Activated T-cell treated with anti-CD3 and anti-CD28 coated beads for 48 hours (primary cell): ENCODE results near the gene SH3TC1.

Experiments
- DNase-seq: peaks from one replicate; pipeline ENCODE4 v3.0.0-alpha.2; 2020; ENCODE audit warnings: low read depth

Gene SH3TC1

DNA sequence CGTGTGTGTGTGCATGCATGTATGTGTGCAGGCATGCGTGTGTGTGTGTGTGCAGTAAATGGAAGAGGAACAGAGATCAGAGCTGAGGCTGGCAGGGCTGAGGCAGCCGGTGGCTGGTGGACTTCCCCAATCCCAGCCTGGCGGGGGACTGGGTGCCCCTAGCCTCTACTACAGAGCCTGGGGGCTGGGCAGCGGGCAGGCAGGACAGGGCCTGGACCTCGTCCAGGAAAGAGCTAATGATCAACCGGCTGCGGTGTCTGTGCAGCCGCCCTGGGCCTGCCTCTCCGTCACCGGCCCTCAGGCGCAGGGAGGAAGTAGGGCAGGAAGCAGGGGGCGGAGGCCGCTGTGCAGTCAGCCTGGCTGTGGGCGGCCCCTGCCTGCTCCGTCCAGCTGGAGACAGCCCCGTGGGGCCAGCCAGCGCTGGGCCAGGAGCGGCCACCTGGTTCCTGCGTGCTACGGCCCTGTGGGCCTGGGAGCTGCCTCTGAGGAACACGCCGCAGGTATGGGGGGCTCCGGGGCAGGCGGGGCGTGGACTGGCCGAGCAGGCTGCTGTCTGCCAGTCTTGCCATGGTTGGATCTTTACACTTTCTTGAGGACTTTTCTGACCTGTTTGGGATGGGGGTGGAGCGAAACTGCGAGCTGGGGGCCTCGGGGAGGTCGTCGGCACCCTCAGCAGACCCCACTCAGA is at the start of gene SH3TC1:
Gene SH3TC1 (plus strand): TSS at position 385 of the 688 bp plus-strand sequence. CDS start 5,905 bp downstream, outside the sequence.
- peak; percentile 57 for DNase-seq

DNA sequence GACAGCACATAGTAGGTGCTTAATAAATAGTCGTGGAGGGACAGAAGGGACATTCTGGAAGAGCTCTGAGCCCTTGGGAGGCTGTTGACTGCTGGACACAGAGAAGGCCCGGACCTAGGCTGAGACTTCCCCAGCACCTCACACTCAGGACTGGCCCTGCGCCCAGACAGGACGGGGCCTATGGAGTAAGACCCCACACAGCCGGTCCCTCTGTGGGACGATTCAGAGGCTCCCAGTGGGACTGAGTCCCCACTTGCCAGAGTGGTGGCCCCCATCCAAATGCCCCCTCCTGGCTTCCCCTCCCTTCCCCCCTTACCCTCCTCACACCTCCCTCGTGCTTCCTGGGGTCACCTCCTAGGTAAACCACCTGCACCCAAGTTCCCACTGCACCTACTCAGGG is 49.4 kb upstream of the SH3TC1 start:
- DNase-seq: no peak

DNA sequence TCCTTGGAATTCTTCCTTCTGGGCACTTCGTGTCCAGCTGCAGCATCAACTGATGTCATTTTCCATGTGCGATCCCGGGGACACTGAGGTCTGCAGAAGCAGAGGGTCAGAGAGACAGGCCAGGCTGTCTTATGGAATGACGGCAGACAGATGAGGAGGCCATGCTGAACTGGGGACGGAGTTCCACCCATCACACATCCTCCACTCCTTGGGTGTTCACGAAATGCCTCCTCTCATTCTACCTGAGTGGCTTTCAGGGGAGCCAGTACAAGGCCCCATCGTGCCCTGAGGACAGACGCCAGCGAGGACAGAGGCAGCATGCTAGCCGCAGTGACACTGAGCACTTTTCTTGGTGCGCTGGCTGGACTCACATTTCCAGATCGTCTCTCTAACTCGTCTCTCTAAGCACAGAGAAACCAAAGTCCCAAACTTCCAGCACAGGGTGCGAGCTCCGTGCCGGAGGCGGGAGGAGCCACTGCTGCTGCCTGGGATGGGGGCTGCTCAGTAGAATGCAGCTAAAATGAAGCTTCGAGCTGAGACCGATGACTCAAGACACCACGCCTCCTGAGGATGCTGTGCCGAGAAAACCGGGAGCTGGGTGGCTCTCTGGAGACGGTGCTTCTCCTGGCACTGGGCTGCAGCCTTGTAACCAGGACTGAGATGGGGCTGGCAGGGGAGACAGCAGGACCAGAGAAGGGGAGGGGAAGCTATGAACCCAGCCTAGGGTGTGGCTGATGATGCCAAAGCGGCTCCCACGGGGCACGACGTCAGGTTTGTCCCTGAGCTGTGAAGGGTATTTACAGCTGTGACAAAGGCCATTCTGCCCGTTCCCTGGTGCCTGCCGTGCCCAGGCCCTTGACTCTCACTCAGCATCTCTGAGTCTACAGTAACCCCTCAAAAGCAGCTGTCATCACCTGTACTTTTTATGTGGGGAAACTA is 48.7 kb upstream of the SH3TC1 start:
- DNase-seq: no peak

DNA sequence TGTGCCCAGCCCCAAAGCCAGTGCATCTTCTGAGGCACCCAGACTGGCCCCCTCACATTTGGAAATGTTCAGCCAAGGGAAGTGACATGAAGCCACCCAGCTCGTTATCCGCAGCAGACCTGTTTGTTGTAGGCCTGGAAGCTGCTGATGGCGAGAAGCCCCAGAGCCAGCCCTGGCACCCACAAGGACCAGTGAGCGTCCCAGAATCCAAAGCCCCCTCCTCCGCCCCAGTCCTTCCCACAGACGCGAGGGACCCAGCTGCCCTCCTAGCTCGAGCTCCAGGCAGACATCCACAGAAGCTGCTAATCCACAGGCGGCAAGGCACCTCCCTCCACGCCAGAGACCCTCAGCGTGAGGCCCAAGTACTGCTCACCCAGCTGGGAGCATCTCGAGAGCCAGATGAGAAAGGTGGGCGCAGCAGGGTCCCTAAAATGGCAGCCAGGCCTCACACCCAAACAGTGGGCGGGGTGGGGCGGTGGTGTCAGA is 47.9 kb upstream of the SH3TC1 start:
- DNase-seq: no peak

DNA sequence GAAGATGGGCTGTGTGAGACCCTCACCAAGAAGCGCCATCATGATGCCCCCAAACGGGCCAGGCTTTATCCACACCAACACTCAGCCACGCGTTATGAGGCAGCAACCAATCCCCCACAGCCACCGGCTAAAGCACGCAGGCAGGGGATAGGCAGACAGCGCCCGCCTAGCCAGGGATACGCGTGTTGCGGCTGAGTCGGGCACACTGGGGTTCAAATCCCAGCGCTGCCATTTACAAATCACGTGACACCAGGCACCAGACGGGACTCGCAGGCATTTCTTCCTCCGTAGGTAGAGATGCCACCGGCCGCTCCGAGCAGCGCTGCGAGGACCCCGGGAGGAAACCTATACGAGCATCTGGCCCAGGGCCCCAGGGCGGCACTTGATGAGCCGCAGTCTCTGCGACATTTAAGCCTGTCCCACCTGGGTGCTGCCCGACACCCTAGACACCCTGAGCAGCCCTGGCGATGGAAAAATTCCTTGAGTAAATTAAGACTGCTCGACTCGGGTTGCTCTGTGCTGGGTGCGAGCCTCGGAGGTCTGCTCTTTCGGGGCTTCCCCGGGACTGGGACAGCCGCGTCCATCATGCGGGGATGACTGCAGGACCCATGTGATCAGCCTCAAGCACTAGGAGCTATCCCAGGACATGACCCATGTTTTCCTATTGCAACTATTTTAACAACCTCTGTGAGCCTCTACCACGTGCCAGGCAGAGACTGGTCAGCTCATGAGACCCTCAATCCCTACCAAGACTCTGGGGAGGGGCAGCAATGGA is 46.8 kb upstream of the SH3TC1 start:
- DNase-seq: no peak

DNA sequence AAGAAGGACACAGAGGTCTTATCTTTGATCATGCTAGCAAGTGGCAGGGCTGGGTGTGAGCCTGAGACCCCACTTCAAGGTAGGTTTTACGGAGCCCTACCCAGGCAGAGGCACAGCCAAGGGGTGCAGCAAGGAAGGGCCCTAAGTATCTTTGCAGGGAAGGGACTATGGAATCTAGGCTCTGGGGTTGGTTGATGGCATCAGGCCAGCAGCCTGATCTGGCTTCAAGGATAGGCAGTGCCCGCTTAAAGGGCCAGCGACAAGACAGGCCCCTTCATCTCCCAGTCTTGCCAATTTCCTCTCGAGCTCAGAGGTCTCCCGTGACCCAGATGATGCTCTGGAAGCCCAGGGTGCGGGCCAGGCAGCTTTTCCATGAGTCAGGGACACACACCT is 46.2 kb upstream of the SH3TC1 start:
- DNase-seq: no peak

DNA sequence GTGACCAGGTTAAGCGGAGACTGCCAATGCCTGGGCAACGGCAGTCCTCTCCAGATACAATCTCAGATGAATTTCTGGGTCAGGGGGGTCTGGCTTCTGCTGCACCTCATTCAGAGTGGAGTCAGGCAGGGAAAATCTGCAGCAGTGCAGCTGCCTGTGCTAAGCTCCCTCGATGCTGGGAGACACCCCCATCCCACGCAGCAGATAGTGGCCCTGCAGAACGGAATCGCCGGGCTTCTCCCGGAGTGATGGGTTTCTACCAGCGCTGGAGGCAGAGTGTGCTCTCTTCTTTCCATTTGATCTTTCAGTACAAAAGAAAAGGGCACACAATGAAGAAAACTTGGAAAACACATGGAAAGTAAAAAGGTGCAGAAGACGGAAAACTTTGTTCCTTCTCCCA is 45.6 kb upstream of the SH3TC1 start:
- no peak for DNase-seq

DNA sequence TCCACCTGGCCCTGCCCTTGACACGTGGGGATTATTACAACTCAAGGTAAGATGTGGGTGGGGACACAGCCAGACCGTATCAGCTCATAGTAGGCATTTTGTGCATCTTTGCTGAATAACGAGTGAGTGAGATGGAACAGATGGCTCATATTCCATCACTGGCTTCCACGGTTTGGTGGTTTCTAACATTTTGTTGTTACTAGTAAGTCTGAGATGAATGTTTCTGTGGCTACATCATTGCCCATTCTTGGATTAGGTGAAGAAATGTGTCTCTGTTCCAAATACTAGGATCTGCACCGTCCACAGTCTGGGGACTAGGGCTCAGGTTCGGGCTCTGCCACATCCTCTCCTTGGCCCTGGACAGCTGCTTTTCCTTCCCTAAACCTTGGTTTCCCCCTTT is 44.0 kb upstream of the SH3TC1 start:
- DNase-seq: no peak

DNA sequence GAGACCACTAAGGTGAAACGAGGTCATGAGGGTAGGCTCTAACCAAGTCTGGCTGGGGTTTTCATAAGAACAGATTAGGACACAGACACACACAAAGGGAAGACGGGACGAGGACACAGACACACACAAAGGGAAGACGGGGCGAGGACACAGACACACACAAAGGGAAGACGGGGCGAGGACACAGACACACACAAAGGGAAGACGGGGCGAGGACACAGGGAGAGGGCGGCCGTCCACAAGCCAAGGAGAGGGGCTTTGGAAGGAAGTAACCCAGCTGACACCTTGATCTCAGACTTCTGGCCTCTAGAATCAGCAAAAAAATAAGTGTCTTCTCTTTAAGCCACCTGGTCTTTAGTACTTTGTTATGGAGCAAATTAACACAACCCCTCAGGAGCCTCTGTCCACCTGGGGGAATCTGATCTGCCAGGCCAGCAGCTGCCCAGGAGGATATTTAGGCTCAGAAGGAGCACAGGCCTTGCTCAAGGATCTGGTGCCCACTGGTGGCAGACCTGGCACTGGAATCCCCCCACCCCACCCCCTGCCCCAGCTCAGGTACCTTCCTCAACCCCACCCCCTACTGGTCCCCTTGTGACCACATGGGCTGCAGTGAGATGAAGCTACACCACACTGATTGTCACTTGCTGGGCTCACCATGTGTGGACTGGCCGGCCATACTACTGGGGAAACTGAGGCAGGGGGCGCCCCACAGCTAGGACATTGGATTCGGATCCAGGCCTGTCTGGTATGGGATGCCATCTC is 43.2 kb upstream of the SH3TC1 start:
- no peak for DNase-seq

DNA sequence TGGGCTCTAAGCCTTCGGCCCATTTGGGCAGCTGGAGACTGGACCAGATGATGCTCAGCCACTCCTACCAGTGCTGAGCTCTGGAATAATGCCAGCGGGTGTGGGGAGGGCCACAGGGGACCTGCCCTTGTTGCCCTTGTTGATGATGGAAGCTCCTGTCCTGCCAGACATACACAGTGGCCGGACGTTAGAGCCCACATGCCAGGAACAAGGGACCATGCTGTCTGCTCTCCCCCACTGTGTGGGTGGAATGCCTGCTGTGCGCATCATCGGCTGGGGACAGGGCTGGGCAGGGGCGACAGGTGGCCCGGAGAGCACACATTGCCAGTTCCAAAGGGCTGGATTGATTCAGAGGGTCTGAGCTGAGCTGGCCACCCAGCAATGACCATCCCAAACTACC is 42.5 kb upstream of the SH3TC1 start:
- no peak for DNase-seq

DNA sequence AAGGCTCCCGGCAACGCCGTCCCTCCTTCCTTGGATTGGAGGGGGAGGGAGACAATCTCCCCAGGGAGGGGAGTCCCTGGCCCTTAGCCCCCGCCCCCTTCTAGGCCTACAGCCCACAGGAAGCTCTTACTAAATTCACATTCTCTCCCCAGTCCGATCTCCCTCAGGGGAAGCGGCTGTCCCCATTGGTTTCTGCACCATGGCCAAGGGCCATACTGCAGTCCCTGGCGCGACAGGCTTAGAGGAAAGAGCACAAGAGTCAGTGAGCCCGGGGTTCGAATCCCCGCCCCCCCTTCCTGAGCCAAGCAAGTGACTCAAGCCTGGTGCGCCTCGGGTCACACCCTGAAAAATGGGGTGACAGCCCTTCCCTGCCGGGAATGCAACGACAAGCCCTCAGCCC is 41.6 kb upstream of the SH3TC1 start:
- no peak for DNase-seq

DNA sequence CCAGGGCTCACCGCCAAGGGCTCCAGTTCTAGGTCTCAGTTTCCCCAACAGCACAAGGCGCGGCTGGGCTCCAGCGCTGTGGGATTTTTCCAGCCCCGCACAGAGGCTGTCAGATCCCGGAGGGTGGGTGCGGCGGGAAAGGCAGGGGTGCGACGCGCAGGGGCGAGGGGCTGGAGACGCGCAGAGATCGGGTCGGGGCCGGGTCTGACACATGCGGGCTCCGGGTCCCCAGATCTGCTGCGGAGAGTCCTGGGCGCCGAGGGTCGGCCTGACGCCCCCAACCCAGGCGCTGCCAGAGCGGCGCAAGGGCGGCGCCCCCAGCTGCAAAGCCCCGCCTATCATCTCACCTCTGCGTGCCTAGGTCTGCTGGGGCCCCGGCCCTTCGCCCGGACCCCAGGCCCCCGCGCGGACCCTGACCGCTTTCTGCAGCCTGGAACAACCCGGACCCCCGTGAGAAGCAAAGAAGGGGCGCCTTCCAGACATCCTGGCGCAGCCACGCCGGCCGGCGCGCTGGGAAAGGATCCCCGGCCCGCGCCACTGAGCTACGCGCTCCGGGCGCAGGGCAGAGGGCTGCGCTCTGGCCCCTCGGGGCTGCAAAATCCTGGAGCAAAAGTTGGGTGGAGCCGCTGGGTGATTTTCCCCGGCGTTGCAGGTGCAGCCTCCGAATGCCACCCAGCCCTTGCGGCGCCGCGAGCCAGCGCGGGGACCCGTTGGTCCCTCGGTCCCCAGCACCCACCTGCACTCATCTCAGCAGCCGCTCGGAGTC is 41.0 kb upstream of the SH3TC1 start:
- no peak for DNase-seq

DNA sequence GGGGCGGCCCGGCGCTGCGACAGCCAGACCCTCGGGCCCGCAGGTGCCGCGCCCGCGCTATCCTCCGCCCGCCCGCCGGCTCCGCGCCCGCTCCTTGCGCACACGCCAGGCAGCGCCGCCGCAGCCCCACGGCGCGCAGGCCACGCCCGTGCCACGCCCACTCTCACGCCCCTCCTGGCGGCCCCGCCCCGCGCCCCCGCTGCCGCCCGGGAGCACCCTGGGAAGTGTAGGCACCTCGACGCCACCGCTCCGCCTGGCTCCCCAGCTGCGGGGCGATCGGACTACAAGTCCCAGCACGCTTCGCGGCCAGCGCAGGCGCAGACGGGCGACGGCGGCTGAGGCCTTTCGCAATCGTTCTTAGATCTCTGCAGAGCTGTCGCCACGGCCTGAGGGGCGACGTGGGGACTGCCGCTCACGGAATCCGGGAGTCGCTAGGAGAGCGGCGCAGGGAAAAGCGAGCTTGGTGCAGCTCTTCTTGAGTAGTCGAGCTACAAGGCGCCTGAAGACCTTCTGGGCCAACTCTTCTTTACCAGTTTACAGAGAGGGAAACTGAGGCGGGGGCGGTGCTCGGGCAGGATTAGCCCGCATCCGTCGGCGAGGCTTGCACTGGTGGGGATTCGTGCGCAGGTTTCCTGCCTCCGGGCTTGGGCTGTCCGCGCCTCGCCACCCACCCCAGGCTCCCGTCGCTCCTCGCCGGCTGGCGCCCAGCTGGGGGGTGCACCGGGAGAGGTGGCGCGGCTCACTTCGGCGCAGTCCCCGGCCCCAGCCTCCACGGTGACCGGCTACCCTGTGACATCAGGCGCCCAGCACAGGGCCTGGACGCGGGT is 40.2 kb upstream of the SH3TC1 start, which contains the start of gene ABLIM2:
Gene ABLIM2 (minus strand): TSS at position 104 of the 827 bp plus-strand sequence. CDS start 124 bp downstream, outside the sequence.
- DNase-seq: peak; percentile 99

DNA sequence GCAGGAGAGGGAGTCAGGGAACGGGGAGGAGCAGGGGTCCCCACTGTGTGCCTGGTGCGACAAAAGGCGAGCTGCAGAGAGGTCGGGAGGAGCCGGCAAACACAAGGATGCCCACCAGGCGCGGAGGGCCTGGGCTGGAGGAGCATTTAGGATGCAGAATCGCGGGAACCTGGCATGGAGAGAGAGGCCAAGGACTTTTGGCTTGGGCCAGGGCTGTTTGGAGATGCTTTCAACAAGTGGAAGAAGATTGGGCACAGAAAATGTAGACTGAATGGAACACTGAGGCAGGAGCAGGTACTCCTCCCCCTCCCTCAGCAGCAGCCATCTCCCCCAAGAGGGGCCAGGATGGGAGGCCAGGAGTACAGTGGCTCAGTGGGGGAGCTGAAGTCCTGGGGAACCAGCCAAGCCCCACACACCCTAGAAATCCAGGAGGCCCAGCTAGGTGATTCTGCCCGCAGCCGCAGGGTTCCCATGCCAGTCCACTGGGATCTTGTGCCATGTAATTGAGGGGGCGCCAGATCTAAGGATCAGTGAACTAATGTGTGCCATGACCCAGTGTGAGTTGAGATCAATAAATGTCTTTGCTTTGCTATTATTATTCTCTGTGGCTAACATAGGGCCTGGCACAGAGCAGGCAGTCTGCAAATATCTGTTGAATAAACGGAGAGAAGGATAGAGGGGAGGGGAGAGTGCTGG is 39.4 kb upstream of the SH3TC1 start:
- DNase-seq: no peak

DNA sequence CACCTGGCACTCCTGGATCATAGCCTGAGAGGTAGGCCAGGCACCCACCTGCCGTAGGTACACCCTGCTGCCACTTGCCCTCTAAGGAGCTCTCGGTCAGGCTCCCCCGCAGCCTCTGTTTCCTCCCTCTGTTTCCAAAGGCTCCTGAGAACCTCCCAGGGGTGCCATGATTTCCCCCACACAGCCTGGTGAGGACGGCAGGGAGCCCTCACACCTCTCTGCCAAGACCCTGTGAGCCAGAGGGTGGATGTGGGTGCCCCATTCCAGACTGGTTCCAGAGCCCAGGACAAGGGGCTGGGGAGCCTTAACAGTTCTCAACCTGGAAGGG is 38.9 kb upstream of the SH3TC1 start:
- no peak for DNase-seq

DNA sequence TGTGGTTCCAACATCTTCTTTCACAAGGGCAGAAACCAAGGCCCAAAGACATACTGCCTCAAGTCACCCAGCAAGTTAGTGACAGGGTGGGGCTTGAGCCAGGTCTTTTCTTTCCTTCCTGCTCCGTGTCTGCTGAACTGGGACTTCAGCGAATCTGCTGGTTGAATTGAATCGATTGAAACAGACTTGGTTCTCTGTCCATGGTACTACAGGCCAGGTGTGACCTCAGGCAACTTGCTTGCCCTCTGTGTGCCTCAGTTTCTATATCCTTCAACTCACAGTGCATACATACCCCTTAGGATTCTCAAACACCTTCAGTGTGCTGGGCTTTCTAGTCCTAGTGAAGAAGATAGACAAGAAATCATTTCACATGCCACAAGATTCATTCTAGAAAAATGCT is 38.5 kb upstream of the SH3TC1 start:
- DNase-seq: no peak

DNA sequence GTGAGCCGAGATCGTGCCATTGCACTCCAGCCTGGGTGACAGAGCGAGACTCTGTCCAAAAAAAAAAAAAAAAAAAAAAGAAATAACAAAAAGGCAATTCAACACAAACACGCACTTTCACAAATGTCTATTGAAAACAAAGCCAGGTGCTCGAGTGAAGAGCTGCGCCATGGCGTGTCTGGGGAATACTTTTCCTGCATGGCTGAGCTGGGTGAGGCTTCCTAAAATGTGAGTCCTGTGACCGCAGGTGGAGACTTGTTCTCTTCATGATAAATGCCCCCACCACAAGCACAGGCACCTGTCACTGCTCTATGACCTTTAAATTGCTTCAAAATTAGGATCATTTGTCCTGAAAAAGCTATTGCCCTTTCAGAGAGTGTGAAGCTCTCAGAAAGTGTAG is 36.5 kb upstream of the SH3TC1 start:
- no peak for DNase-seq

DNA sequence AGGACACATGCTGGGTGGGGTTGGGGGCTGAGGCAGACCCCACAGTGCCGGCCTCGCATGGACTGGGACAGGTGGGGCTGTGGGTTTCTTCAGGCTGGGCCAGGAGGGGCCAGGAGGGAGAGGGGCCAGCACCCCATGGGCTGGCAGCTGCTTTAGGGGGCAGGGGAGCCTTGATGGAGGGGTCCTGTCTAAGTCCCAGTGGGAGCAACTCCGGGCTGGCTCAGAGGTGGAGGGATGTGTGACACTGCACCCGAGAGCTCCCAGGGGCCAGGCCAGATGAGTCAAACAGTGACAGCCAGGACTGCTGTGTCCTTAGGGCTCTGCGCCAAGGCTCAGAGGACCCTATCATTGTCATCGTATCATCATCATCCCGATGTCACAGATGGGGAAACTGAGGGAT is 36.1 kb upstream of the SH3TC1 start:
- DNase-seq: no peak

DNA sequence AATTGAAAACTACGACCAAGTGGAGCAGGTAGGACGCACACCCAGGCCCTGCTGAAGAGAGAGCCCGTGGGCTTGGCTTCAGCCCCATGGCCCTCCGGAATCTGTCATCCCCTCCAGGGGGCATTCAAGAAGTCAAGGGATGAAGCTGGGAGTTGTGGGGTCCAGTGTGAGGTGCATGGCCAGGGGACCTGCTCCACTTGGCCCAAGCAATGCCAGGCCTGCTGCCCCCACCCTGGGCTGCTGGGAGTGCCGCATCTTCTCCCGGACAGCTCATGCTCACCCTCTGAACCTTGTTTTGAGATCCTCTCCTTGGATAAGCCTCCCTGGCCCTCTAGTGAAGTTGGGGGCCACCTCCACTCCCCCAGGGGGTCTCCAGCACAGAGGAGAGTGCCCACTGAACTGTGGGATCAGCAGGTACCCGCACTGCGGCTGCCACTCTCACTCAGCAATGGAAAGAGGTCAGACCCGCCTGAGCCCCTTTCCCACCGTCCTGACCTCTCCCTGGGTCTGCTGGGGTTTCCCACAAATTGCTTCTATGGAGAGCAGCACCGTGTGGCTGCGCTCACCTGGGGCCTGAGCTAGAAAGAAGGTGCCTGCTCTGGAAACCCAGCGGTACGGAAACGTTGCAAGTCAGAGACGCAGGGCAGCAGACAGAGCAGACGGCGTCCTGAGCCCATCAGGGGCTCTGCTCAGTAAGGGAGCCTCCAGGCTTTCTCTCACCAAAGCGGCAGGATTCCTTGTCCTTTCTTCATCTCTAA is 35.5 kb upstream of the SH3TC1 start:
- no peak for DNase-seq
